HG03159 (cell line): ENCODE results near the gene PTPRT.

Source experiments
- ATAC-seq: cut with Tn5 transposase; IDR thresholded peaks from one replicate; pipeline ENCODE4 v1.9.1; 2021; ENCODE audit warnings: mild to moderate bottlenecking, moderate library complexity; ENCODE audit not compliant: unreplicated experiment

The PTPRT gene

GRCh38 chr20:43189554-43190331 lies at the start of gene PTPRT:
PTPRT (minus strand) TSS chr20:43189906; CDS start chr20:43189733, 173 bp downstream.
- ATAC-seq: no peak

DNA sequence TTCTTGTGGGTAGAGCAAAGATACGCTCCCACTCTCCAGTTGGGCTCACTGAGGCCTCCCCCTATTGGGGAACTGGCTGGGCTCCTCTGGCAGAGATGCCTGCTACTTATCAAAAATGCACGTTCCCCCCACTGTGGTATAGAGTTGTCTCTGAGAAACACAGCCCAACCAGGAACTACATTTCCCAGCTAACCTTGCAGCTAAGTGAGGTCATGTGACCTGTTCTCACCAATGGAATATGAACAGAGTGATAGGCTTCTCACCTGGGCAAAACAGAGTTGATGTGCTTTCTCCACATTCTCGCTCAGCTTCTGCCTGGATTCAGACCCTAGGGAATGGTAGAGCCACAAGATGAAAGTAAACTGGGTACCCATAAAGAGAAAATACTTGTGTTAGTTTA lies 49.1 kb upstream of the PTPRT start:
- ATAC-seq: no peak

GRCh38 chr20:43238266-43238665 lies 48.6 kb upstream of the PTPRT start:
- no peak for ATAC-seq

- ATAC-seq: no peak
These were observed 48.0 kb upstream of the PTPRT start for GRCh38 chr20:43237651-43238168.

DNA sequence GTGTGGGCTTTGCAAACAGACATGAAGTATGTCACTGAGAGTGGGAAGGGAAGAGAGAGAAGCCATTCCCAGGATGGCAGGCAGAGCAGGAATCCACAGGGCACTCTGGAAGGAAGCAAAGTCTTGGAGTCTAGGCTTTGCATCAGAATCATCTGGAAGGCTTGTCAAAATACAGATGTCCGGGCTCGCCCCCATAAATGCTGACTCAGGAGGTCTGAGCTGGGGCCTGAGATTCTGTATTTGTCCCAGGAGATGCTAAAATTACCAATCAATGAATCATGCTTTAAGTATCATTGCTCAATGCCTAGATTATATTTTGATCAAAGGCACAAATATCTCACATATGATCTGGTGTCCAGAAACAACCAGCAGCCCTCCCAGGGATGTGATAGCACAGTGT lies 46.3 kb upstream of the PTPRT start:
- ATAC-seq: no peak

- ATAC-seq: no peak
These were observed 42.1 kb upstream of the PTPRT start for GRCh38 chr20:43231829-43232228.

DNA sequence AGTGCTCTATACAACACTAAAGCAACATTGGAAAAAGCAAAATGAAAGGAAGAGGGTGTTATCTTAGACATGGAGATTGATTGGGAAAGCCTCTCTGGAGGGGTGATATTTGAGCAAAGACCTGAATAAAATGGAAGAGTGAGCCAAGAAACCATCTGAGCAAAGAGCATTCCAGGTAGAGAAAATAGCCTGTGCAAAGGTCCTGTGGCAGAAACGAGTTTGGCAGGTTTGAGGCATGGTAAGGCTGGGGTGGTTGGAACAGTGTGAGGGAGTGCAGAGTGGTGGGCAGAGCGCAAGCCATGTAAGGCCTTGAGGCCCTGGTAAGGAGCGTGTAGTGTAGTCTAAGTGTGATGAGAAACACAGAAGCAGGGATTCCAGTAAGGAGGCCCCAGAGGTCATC lies 40.0 kb upstream of the PTPRT start:
- no peak for ATAC-seq

- no peak for ATAC-seq
These were observed 30.9 kb upstream of the PTPRT start for GRCh38 chr20:43220612-43221011.

DNA sequence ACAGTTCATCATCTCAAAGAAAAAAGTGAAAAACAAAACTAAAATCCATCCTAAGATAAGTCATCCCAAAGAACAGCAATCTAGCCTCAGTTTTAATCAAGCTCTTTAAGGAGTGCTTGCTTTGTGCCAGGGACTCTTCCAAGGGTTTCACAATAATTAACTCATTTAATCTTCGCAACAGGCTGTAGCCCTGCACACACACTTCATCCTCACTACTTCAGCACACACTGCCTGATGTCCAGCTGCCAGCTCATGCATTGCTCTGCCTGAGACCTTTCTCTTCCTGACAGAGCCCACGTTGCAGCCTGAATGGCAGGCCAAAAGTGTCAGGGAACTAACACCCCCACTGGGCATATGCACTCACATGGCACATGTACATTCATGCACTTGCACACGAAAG lies 21.2 kb upstream of the PTPRT start:
- no peak for ATAC-seq

DNA sequence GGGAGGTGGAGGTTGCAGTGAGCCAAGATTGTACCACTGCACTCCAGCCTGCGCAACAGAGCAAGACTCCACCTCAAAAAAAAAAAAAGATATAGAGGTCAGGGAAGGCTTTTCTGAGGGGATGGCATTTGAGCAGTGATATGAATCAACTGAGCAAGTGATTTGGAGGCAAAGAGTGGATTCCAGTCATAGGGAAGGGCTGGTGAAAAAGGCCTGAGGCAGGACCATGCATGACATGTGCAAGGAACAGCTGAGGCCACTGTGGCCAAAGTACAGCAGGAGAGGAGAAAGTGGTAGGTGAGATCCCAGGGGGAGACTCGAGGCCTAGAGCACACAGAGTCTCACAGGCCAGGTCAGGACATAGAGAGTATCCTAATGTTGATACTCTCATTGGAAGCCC lies 20.1 kb upstream of the PTPRT start:
- no peak for ATAC-seq

DNA sequence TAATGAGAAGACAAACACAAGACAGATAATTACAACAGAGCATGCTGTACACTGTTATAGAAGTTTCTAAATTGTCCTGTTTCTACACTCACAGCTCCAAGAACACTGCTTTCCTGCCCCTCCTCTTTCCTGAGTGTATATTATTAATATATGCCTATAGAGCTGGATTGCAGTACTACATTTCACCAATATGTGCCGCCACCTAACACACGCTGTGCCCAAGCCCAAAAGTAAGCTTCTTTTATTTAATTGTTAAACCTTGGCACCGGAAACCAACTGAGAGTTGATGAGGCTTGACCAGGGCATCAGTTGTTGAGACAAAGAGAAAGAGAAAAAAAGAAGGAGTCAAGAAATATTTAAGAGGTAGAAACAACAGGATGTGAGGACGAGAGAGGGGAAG lies 16.0 kb upstream of the PTPRT start:
- no peak for ATAC-seq

DNA sequence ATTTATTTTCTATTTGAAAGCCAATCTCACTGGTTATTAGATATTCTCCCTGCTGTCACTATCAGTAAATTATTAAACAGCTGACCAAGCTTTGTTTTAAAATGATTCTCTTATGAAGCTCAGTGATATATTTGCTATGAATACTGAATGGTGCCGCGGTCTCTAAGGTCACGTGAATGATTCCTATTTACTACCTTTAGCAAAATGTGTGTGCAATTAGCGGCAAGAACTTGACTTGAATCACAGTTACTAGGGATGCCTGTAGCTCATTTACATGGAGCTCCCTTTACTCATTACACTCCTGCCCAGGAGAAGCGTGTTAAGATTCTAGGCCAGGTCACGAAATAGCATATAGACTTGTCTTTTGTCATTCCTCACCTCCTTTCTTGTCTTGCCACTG lies 12.4 kb upstream of the PTPRT start:
- ATAC-seq: no peak

DNA sequence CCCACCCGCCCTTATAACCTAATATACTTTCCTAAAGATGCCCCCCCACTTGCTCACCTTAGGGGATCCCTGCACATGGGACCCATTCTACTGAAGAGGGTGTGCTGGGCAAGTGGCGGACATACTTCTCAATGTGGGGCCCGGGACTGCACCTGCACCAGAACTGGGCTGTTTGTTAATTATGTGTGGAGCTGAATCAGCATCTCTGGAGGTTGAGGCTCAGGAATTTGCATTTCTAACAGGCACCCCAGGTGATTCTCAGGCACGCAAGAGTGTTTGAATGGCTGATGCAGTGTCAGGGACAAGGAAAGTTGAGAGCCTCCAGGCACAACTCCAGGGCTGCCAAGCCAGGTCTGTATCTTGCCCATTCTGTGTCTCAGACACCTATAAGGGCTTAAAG lies 8.9 kb upstream of the PTPRT start:
- ATAC-seq: no peak

DNA sequence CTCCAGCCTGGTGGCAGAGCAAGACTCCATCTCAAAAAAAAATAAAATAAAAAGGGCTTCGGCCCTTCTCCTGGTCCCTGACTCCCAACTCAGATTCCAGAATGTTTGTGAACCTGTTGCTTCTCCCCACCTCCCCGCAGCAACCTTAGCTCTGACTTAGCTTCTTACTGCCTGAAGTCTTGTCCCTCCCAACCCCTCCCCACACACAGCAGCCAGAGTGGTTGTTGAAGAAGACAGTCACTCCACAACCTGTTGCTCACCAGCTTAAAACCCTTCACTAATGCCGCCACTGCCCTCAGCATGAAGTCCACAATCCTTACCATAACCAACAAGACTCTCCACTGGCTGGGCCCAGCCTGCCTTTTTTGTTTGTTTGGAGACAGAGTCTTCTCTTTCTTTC lies 6.5 kb upstream of the PTPRT start:
- ATAC-seq: no peak

DNA sequence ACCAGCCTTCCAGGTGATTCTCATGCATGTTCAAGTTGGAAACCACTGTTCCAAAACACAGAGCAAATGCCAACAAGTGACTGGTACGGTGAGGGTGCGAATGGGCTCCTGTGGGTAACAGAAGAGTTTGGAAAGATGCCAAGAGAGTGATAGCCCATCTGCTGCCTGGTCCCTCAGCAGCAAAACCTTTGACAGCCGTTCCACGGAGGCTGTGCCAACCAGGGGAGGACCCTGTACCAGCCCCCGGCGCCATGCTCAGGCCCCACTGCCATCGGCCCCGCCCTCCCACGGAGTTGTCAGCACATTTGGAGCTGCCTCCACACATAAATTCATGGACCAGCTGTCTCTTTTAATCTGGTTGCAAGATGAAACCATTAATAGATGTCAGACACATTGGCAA lies 4.4 kb upstream of the PTPRT start:
- ATAC-seq: no peak

- no peak for ATAC-seq
These were observed 3.7 kb upstream of the PTPRT start for GRCh38 chr20:43193443-43193842.

DNA sequence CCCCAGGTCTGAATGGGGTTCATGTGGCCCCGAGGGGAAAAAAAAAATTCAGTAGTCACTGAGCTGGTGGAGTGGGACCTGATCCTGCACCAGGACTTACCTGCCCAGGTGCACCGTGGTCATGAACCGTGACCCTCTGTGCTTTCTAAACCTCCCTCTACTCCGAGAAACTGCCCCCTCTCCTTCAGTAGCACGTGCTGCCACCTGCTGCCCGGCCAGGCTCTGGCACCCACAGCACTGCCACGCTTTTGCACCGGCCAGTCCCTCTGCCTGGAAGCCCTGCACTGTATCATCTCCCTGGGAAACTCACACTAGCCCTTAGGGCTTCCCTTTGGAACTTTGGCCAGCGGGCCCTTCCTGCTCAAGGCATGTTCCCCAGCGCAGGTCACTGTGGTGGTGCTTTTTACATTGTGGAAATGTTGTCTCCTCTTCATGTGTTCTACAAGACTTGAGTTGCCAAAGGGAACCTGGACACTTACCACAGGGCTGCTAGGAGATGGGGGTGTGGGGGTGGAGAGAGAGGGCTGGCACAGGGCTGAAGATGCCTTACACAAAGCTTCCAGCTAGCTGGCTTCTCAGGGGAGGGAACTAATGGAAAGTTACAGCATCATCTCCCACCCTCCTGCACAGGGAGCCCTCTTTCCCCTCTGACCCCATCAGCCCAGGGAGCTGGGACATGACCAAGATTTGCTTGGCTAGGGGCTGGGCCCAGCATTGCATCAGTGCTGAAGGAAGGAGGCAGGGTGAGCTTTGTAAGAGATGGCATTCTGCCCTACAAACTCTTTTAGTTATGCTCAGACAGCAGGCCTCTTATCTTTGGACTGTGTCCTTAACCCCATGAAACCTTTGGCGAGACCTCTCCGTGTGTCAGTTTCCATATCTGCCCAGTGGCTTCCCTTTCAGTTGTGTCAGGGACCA lies 2.5 kb upstream of the PTPRT start:
- ATAC-seq: no peak

- ATAC-seq: no peak
These were observed 1.4 kb upstream of the PTPRT start for GRCh38 chr20:43191143-43191542.

DNA sequence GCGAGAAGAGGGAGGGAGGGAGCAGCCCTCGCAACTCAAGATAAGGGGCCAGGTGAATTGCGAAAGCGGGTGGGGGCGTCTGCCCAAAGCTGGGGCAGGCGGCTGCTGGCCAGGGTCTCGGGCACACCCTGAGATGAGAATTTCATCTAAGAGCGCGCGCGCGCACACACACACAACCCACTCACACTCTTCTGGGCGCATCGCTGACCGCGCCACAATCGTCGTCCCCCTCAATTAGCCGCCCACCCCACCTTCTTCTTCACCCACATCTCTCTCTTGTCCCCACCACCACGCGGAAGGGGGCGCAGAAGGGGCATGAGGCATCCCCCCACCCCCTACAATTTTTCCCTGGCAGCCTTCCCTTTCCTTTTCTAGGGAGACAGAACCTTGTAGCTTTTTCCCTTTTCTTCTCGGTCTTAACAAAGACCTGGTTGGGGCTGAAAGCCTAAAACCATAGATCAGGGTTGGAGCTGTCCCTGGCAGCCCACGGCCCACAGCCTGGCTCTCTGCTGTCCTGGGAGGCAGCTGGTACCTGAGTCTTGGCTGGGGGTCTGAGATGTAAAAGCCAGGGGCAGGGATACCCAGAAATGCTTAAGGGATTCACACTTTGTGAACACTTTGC lies 737 bp upstream of the PTPRT start:
- ATAC-seq: no peak

DNA sequence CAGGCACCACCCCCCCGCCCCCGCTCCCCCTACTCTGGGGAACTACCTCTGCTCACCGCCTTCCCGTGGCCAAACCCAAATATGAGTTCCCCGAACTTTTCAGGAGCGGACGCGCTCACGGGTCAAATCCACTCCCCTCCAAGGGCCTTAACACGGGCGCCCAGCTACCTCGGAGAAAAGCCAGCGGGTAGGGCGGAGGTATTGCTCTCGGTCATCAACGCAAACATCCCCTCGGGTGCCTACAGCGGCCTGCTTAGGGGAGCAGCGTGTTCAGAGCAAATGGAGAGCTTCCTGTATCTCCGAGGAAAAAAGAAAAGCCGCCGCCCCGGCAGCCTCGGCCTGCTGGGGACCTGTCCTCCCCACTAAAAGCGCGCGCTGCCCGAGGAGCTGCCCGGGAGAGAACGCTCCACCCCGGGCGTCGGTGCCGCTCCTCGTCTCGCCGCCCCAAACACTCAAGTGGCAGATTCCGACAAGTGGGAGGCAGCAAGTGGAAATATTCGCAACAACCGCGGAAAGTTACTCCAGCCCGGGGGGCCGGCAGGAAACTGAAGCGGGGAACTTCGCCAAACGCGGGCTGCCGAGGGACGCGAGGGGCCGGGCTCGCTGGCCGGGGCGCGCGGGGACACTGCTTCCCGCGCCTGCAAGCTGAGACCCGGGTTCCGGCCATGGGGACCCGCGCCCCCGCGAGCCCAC lies 699 bp downstream of the PTPRT start:
- ATAC-seq: no peak

GRCh38 chr20:43188234-43188653 lies 1.5 kb downstream of the PTPRT start:
- ATAC-seq: no peak
